Chondrocyte (in vitro differentiated cells): ENCODE data around the gene UGCG. TPM values are rescaled to one million over a fixed set of nuclear protein-coding genes. Genes with fewer than 3 reads are reported as not detected.

Experiments used
- DNase-seq: peaks from one replicate; pipeline ENCODE4 v3.0.0; 2021; ENCODE audit warnings: mixed read lengths, low spot score
- H3K27ac Mint-ChIP-seq: one replicate; pipeline ENCODE4 v1.8.0; 2021; ENCODE audit warnings: mild to moderate bottlenecking, moderate library complexity, mixed read lengths; ENCODE audit not compliant: unreplicated experiment
- H3K27me3 Mint-ChIP-seq: 2 replicates; pipeline ENCODE4 v1.8.0; 2021; ENCODE audit warnings: low read depth, mixed read lengths
- H3K36me3 Mint-ChIP-seq: 2 replicates; pipeline ENCODE4 v1.8.0; 2021; ENCODE audit warnings: low read depth, mixed read lengths
- H3K4me1 Mint-ChIP-seq: 2 replicates; pipeline ENCODE4 v1.8.0; 2021; ENCODE audit warnings: low read depth, mild to moderate bottlenecking, mixed read lengths
- H3K4me3 Mint-ChIP-seq: one replicate; pipeline ENCODE4 v1.8.0; 2021; ENCODE audit warnings: mild to moderate bottlenecking, moderate library complexity, mixed read lengths; ENCODE audit not compliant: unreplicated experiment
- H3K9me3 Mint-ChIP-seq: 2 replicates; pipeline ENCODE4 v1.8.0; 2021; ENCODE audit warnings: low read depth, mixed read lengths
- CTCF ChIP-seq: fragments of 200-600 bp; sonication (generic); IDR thresholded peaks from 2 replicates; pipeline ENCODE4 v1.5.0; 2021; ENCODE audit warnings: antibody characterized with exemption, mild to moderate bottlenecking, moderate library complexity
- total RNA-seq: library from RNA; stranded (reverse); gene quantifications from 3 replicates; pipeline ENCODE4 v1.2.1, GENCODE V29; 2021

Gene UGCG
- total RNA-seq, 1 donor from 2014 or later: 30.9 TPM

DNA sequence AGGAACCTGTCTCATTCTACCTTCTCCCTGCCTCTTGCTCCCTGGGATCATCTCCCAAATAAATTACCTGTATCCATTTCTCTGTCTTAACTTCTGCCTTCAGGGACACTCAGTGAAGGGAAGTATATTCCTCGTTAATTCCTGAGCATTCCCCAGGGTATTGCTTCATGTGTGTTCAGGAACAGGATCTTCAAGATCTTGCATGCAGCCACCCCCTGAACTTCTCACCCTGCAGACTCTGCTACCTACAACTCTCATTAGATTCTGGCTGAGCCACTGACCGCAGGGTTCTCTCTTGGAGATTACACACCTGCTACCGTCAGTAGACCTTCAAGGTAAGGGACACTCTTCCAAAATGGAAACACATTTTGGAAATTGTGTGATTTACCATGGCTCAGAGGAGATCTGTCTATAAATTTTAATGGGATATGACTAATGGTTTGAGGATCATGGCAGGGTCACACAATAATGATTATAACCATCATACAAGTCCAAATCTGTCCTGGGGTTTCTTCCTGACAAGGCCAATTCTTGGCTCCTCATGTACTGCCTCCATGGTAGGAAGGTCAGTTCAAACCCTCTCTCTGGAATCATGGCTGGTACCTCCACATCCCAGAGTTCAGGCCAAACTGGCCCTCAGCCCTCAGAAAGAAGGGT is 38.9 kb upstream of the UGCG start:
- DNase-seq: no peak
- Mint-ChIP-seq H3K4me3 (no peak overlapping the region), H3K4me1 (no peaks in the 10 kb centered on the region), H3K9me3 (peaks cover 5% of the 10 kb centered on the region), H3K36me3 (no peaks in the 10 kb centered on the region), H3K27me3 (no peaks in the 10 kb centered on the region), H3K27ac (no peak overlapping the region)
- no peak for TF ChIP-seq CTCF

- H3K9me3 Mint-ChIP-seq: peaks cover 8% of the 10 kb centered on the region
- H3K36me3 Mint-ChIP-seq: no peaks in the 10 kb centered on the region
- no peak overlapping the region for H3K27ac Mint-ChIP-seq
- H3K4me3 Mint-ChIP-seq: no peak overlapping the region
- DNase-seq: no peak
- no peaks in the 10 kb centered on the region for H3K4me1 Mint-ChIP-seq
- TF ChIP-seq CTCF: no peak
- no peaks in the 10 kb centered on the region for H3K27me3 Mint-ChIP-seq
Measured at GRCh38 chr9:111860443-111860842, 36.2 kb upstream of the UGCG start.

DNA sequence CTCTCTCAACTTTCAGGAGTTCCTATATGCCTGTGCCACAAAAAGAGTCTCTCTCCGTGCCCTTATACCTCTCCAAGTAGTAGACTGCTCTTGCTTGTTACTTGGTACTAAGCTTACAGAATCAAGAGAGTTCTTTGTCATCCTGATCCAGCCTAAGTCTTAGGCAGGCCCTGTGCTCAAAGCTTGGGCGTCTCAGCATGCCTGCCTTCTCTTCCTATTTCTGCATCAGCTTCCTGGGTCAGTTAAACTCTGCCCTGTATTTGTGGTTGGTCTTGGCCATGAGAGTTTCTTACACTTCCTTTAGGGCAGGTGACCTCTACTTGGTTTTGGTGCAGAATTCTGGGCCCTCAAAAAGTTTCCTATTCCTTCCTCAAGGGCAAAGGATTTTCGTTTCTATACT is 33.0 kb upstream of the UGCG start:
- Mint-ChIP-seq H3K36me3 (no peaks in the 10 kb centered on the region), H3K27ac (no peak overlapping the region), H3K27me3 (no peaks in the 10 kb centered on the region), H3K9me3 (peaks cover 8% of the 10 kb centered on the region), H3K4me3 (no peak overlapping the region), H3K4me1 (peaks cover 5% of the 10 kb centered on the region)
- DNase-seq: no peak
- TF ChIP-seq CTCF: no peak

DNA sequence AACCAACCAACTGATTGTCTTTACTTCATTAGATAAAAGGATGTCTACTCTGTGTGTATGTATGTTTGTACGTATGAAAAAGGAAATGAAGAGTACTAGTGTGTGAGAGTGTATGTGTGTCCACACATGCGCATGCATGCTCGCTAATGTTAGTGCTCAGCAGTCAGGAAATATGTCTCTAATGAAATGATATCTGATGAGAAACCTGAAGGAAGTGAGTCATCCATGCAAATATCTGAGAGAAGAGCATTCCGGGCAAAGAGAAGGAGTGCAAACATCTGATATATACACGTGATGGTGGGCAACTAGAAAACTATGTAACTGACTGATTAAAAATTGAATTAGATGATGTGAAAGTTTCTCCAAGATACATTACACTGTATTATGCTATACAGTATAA is 29.6 kb upstream of the UGCG start:
- no peak for TF ChIP-seq CTCF
- DNase-seq: no peak
- H3K4me1 Mint-ChIP-seq: peaks cover 5% of the 10 kb centered on the region
- H3K9me3 Mint-ChIP-seq: peaks cover 5% of the 10 kb centered on the region
- H3K4me3 Mint-ChIP-seq: no peak overlapping the region
- H3K36me3 Mint-ChIP-seq: no peaks in the 10 kb centered on the region
- no peak overlapping the region for H3K27ac Mint-ChIP-seq
- H3K27me3 Mint-ChIP-seq: no peaks in the 10 kb centered on the region

GRCh38 chr9:111868475-111868874 is 28.1 kb upstream of the UGCG start:
- DNase-seq: no peak
- no peaks in the 10 kb centered on the region for H3K27me3 Mint-ChIP-seq
- H3K4me1 Mint-ChIP-seq: peaks cover 5% of the 10 kb centered on the region
- no peak overlapping the region for H3K27ac Mint-ChIP-seq
- no peak overlapping the region for H3K4me3 Mint-ChIP-seq
- H3K36me3 Mint-ChIP-seq: no peaks in the 10 kb centered on the region
- TF ChIP-seq CTCF: no peak
- no peaks in the 10 kb centered on the region for H3K9me3 Mint-ChIP-seq
